Right atrium auricular region (tissue), 2 donors: ENCODE results near the gene CTNNBIP1. TPM values are rescaled to one million over a fixed set of nuclear protein-coding genes. Genes with fewer than 3 reads are reported as not detected.

Experiments
- DNase-seq: peaks from one replicate; pipeline ENCODE4 v3.0.0-alpha.2; 2019; ENCODE audit warnings: low spot score
- H3K27ac ChIP-seq, 2 donors: fragments of 200-600 bp; sonication (generic); 1 replicate in 1 of 2; 2 replicates in 1 of 2; pipeline ENCODE4 v1.5.1; 2016 to 2019
- H3K27me3 ChIP-seq, 2 donors: fragments of 200-600 bp; sonication (generic); one replicate each; pipeline versions ENCODE4 v1.5.1 to v1.6.0; 2017 to 2019
- H3K36me3 ChIP-seq: fragments of 200-600 bp; sonication (generic); one replicate; pipeline ENCODE4 v1.5.1; 2016
- H3K4me1 ChIP-seq, 2 donors: fragments of 200-600 bp; sonication (generic); one replicate each; pipeline versions ENCODE4 v1.5.1 to v1.6.0; 2017 to 2019
- H3K4me3 ChIP-seq, 2 donors: fragments of 200-600 bp; sonication (generic); 1 replicate in 1 of 2; 2 replicates in 1 of 2; pipeline ENCODE4 v1.5.1; 2017 to 2019; ENCODE audit warnings: mild to moderate bottlenecking in 1 of 2, moderate library complexity in 1 of 2
- H3K9me3 ChIP-seq, 2 donors: fragments of 200-600 bp; sonication (generic); one replicate each; pipeline ENCODE4 v1.5.1; 2019
- total RNA-seq, 2 donors: library from RNA; depleted of rRNA; stranded (reverse); fragments of >200 nt; gene quantifications; one replicate each; pipeline ENCODE4 v1.1.0, GENCODE V29; 2016
- TF ChIP-seq, protein P1 (sequence below), 2 donors: fragments of 200-600 bp; sonication (generic); IDR thresholded peaks; one replicate each; pipeline ENCODE4 v1.5.1; 2019; ENCODE audit warnings: antibody characterized with exemption in 2 of 2

Gene CTNNBIP1
- total RNA-seq, 2 donors from 2014 or later: 22.3 to 31.9 TPM

DNA sequence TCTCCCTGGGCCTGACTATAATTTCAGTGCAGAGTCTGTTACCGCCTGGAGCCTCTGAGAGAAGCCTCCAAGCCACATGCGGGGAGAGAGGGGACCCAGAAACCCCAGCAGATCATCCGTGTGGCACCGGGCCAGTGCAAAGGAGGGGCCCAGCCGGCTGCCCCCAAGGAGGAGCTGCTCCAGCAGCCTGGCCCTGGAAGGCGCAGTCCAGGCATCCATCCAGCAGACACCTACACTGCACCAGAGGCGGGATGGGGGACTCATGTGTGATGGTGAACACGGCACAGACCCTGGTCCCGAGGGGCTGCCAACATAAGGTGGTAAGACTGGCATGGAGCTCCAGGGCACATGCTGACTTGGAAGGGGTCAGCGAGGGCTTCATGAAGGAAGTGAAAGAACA, 46.7 kb downstream of the CTNNBIP1 start:
- no peak overlapping the region for H3K27ac ChIP-seq
- no peaks in the 10 kb centered on the region for H3K27me3 ChIP-seq
- H3K36me3 ChIP-seq: no peaks in the 10 kb centered on the region
- H3K9me3 ChIP-seq: no peaks in the 10 kb centered on the region
- H3K4me3 ChIP-seq: no peak overlapping the region
- no peak for DNase-seq
- TF ChIP-seq, protein P1, sequence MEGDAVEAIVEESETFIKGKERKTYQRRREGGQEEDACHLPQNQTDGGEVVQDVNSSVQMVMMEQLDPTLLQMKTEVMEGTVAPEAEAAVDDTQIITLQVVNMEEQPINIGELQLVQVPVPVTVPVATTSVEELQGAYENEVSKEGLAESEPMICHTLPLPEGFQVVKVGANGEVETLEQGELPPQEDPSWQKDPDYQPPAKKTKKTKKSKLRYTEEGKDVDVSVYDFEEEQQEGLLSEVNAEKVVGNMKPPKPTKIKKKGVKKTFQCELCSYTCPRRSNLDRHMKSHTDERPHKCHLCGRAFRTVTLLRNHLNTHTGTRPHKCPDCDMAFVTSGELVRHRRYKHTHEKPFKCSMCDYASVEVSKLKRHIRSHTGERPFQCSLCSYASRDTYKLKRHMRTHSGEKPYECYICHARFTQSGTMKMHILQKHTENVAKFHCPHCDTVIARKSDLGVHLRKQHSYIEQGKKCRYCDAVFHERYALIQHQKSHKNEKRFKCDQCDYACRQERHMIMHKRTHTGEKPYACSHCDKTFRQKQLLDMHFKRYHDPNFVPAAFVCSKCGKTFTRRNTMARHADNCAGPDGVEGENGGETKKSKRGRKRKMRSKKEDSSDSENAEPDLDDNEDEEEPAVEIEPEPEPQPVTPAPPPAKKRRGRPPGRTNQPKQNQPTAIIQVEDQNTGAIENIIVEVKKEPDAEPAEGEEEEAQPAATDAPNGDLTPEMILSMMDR (IDR thresholded peaks at IDR 0.05): no peak
- peaks cover 0 to 10% of the 10 kb centered on the region in 2 donors for H3K4me1 ChIP-seq

DNA sequence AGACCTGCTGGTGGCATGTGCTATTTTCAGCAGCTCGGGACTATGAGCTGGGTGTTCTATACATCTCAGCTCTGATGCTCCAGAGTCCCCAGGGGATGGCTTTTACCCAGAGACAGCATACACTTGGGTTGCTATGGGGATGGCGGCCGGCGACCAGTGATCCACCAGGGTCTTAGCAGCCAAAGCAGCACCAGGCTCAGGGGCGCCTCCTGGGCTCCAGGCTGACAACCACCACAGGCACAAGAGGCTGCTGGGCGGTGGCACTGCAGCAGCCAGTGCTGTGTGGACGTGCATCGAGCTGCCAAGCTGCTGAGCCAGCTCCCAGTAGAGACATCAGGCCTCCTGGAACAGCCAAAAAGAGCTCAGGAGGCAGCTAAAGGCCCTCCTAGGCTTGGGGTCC, 48.7 kb downstream of the CTNNBIP1 start:
- Histone ChIP-seq H3K36me3 (no peaks in the 10 kb centered on the region), H3K4me3 (no peak overlapping the region), H3K4me1 (peaks cover 0 to 10% of the 10 kb centered on the region in 2 donors), H3K27me3 (no peaks in the 10 kb centered on the region), H3K27ac (no peak overlapping the region), H3K9me3 (no peaks in the 10 kb centered on the region)
- DNase-seq: no peak
- TF ChIP-seq, protein P1 (IDR thresholded peaks at IDR 0.05): no peak

DNA sequence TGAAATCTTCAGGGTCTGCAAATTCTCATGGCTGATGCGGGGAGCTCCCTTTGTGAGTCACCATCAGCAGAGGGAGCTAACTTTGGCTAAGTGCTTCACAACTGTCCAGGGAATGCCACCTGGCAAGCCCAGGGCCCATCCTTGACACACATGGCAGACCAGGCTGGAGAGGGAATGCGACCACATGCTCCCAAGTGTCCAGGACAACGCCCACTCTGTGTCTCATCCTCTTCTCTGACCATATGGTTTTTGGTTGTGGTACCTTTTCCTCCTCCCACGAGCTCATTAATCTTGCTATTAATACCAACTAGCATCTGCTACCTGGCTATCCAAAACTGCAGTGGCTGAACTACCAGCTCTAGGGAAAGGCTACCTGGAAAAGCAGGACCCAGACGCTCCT, 49.2 kb downstream of the CTNNBIP1 start:
- H3K4me1 ChIP-seq: peaks cover 0 to 10% of the 10 kb centered on the region in 2 donors
- TF ChIP-seq, protein P1 (IDR thresholded peaks at IDR 0.05): no peak
- H3K36me3 ChIP-seq: no peaks in the 10 kb centered on the region
- no peak for DNase-seq
- H3K4me3 ChIP-seq: no peak overlapping the region
- no peaks in the 10 kb centered on the region for H3K9me3 ChIP-seq
- no peak overlapping the region for H3K27ac ChIP-seq
- H3K27me3 ChIP-seq: no peaks in the 10 kb centered on the region

DNA sequence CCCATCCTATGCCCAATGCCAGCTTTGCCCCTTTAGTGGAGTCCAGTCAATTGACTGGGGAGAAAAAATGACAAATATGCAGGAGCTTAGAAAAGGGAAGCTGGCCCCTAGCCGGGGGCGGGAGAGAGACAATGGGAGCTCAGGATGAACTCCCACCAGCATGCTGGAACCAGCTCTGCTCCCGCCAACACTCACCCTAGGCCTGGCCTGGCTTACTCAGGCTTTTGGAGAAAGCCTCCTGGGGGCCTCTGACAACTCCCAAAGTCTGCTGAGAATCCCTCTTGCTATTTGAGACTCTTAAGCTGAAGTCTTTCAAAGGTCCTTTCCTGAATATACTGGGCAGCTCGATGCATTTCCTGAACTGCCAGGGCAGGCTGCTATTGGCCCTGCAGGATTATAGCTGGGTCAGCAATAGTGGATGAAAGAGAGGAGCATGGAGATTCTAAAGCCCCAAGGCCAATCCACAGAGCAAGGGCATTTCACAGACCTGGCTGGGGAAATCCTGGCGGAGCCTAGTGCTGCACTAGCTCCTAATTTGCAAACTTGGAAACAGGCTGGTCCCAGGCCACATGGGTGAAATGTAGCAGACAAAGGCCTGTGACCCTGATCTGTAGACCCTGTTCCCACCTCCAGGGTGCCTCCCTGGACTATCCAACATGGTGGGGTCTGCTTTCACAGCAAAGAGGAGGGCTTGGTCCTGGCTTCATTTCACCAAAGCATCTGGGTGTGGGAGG, 50.6 kb downstream of the CTNNBIP1 start:
- H3K27me3 ChIP-seq: no peaks in the 10 kb centered on the region
- no peak for DNase-seq
- peaks cover 0 to 10% of the 10 kb centered on the region in 2 donors for H3K4me1 ChIP-seq
- no peak overlapping the region for H3K27ac ChIP-seq
- TF ChIP-seq, protein P1 (IDR thresholded peaks at IDR 0.05): no peak
- H3K36me3 ChIP-seq: no peaks in the 10 kb centered on the region
- H3K4me3 ChIP-seq: no peak overlapping the region
- H3K9me3 ChIP-seq: no peaks in the 10 kb centered on the region

DNA sequence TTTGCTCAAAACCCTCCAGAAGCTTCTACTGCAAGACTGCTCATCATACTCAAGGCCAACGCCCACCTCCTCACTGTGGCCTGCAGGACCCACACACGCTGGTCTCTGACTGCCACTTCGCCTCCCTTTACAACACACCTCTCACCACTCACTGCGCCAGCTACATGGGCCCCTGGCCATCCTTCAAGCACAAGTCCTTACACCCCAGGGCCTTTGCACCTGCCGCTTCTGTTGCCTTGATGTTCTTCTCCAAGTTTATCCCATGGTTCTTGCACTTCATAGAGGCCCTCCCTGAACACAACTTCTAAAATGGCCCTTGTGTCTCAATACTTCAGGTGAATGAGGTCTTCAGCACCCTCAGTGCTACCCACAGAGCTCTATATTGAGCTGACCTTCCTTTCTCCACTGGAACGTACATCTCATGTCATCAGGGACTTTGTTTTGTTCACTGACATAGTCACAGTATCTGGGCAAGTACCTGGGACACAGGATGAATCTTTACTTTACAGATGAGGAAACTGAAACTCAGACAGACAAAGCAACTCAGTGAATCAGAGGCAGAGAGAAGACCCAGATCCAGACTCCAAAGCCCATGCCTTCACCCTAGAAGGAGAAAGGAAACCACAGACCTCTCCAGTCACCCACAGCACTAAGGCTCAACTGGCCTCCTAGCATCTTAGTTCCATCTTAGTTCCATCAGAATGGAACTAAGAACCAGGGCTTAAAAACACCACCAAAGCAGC, 51.6 kb downstream of the CTNNBIP1 start:
- no peak overlapping the region for H3K27ac ChIP-seq
- no peaks in the 10 kb centered on the region for H3K9me3 ChIP-seq
- no peaks in the 10 kb centered on the region for H3K36me3 ChIP-seq
- no peak overlapping the region for H3K4me3 ChIP-seq
- TF ChIP-seq, protein P1 (IDR thresholded peaks at IDR 0.05): no peak
- DNase-seq: no peak
- H3K27me3 ChIP-seq: no peaks in the 10 kb centered on the region
- H3K4me1 ChIP-seq: peaks cover 0 to 10% of the 10 kb centered on the region in 2 donors
